Vagina (tissue), 2 donors: Measurements from ENCODE around the gene SLC9A9. TPM values are rescaled to one million over a fixed set of nuclear protein-coding genes. Genes with fewer than 3 reads are reported as not detected.
A peak's percentile ranks its signal among the peaks of the same experiment; 100 is the strongest.

Experiments
- DNase-seq, 2 donors: peaks; one replicate each; pipeline ENCODE4 v3.0.0-alpha.2; 2017; ENCODE audit errors: extremely low spot score in 2 of 2
- H3K27ac ChIP-seq: fragments of 200-600 bp; sonication (generic); one replicate; pipeline ENCODE4 v1.5.1; 2019
- H3K27me3 ChIP-seq: fragments of 200-600 bp; sonication (generic); one replicate; pipeline ENCODE4 v1.5.1; 2019
- H3K36me3 ChIP-seq, 2 donors: fragments of 200-600 bp; sonication (generic); one replicate each; pipeline ENCODE4 v1.5.1; 2017 to 2019
- H3K4me1 ChIP-seq: fragments of 200-600 bp; sonication (generic); one replicate; pipeline ENCODE4 v1.5.1; 2019
- H3K4me3 ChIP-seq, 2 donors: fragments of 200-600 bp; sonication (generic); 1 replicate in 1 of 2; 2 replicates in 1 of 2; pipeline ENCODE4 v1.5.1; 2016 to 2019
- H3K9me3 ChIP-seq: fragments of 200-600 bp; sonication (generic); one replicate; pipeline ENCODE4 v1.5.1; 2019
- POLR2A ChIP-seq, 2 donors: fragments of 450-650 bp; IDR thresholded peaks; one replicate each; pipeline ENCODE4 v1.6.1; 2017; ENCODE audit warnings: antibody characterized with exemption in 2 of 2, mild to moderate bottlenecking in 2 of 2, moderate library complexity in 2 of 2
- POLR2AphosphoS5 ChIP-seq, 2 donors: sonication (generic); formaldehyde crosslinking; IDR thresholded peaks; one replicate each; pipeline ENCODE4 v1.9.0; 2017; ENCODE audit warnings: antibody characterized with exemption in 2 of 2, mild to moderate bottlenecking in 2 of 2, low read depth in 1 of 2; ENCODE audit not compliant: insufficient read depth in 1 of 2
- intact Hi-C: fragments of 100-400 bp; cut with DNase I; formaldehyde crosslinking; loops from one replicate; pipeline ENCODE4 v1.15.1; 2023
- total RNA-seq: library from RNA; depleted of rRNA; stranded (reverse); fragments of >200 nt; gene quantifications from one replicate; pipeline ENCODE4 v1.2.3, GENCODE V29; 2016
- TF ChIP-seq, protein P1 (sequence below), 3 experiments: fragments of 450-650 bp in 2 of 3; fragments of 200-600 bp in 1 of 3; sonication (generic) in 1 of 3; IDR thresholded peaks; one replicate each; pipeline ENCODE4 v1.5.1; 2017 to 2019; ENCODE audit warnings: antibody characterized with exemption in 3 of 3, mild to moderate bottlenecking in 2 of 3, moderate library complexity in 2 of 3

SLC9A9 gene
- total RNA-seq, 1 donor from 2014 or later: 30.7 TPM

DNA sequence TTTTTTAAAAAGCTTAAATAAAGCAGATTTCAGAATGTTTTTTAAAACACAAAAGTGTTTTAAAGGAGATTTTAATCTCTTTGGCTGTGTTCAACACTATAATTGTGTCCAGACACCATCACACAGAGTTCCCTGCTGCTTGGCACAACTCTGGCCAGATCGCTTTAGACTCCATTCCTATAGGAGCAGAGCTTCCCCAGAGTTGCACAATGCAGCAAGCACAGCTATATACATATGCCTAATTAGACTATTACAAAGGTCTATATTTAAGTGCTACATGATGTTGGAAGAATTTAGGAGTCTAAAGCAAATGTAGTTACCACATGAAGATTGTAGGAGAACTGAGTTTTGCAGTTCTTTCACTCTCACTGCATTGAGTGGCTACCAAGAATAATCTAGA, 11.2 kb downstream of the SLC9A9 start:
- TF ChIP-seq, protein P1, sequence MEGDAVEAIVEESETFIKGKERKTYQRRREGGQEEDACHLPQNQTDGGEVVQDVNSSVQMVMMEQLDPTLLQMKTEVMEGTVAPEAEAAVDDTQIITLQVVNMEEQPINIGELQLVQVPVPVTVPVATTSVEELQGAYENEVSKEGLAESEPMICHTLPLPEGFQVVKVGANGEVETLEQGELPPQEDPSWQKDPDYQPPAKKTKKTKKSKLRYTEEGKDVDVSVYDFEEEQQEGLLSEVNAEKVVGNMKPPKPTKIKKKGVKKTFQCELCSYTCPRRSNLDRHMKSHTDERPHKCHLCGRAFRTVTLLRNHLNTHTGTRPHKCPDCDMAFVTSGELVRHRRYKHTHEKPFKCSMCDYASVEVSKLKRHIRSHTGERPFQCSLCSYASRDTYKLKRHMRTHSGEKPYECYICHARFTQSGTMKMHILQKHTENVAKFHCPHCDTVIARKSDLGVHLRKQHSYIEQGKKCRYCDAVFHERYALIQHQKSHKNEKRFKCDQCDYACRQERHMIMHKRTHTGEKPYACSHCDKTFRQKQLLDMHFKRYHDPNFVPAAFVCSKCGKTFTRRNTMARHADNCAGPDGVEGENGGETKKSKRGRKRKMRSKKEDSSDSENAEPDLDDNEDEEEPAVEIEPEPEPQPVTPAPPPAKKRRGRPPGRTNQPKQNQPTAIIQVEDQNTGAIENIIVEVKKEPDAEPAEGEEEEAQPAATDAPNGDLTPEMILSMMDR (IDR thresholded peaks at IDR 0.05): no peak
- TF ChIP-seq POLR2A (IDR thresholded peaks at IDR 0.05) (no peak), POLR2AphosphoS5 (IDR thresholded peaks at IDR 0.05; ENCODE audit: insufficient read depth in 1 of 2, low read depth in 1 of 2) (no peak)
- DNase-seq: no peak
- H3K4me3 ChIP-seq: no peak overlapping the region
- H3K27ac ChIP-seq: no peak overlapping the region
- H3K27me3 ChIP-seq: no peaks in the 10 kb centered on the region
- H3K36me3 ChIP-seq: no peaks in the 10 kb centered on the region
- intact Hi-C loops: no loop called here
- no peaks in the 10 kb centered on the region for H3K9me3 ChIP-seq
- H3K4me1 ChIP-seq: peaks cover 24% of the 10 kb centered on the region

DNA sequence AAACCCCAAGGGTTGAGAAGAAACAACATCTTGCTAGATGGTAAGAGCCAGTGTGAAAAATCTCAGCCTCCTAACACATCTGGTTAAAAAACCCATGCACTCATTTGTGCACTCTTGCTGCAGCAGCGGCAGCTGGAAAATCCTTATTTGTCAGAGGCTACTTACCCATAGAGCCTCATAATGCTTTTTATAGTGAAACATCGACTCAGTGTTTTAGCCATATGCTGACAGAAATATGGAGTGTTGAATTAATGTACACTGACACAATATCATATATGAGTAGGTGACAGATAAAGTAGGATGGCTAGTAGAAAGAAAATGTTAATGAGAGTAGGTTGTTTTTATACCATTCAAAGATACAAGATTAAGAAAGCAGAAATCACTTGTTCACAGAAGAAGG, 13.0 kb downstream of the SLC9A9 start:
- no peaks in the 10 kb centered on the region for H3K36me3 ChIP-seq
- H3K27me3 ChIP-seq: no peaks in the 10 kb centered on the region
- TF ChIP-seq POLR2A (IDR thresholded peaks at IDR 0.05) (no peak), POLR2AphosphoS5 (IDR thresholded peaks at IDR 0.05; ENCODE audit: insufficient read depth in 1 of 2, low read depth in 1 of 2) (no peak)
- TF ChIP-seq, protein P1 (IDR thresholded peaks at IDR 0.05): no peak
- no peaks in the 10 kb centered on the region for H3K9me3 ChIP-seq
- intact Hi-C loops: no loop called here
- no peak overlapping the region for H3K27ac ChIP-seq
- DNase-seq: no peak
- peaks cover 35% of the 10 kb centered on the region for H3K4me1 ChIP-seq
- H3K4me3 ChIP-seq: no peak overlapping the region

DNA sequence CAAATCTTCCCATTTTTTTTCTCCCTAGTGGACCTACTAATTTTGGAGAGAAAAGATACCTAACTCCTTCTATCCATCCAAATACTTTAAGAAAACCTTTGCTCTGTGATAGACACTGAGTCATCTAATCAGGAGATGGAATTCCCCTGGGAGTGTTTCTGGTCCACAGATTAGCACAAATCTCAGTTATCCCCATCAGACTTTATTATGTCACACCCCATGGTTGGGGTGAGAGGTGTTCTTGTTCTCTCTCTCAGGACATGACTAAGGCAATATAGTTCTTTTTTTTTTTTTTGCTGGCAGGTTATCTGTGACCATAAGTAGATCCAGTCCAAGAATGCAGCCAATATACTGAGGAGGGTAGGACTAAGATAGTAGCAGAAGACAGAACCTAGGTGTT, 15.8 kb downstream of the SLC9A9 start:
- TF ChIP-seq, protein P1 (IDR thresholded peaks at IDR 0.05): no peak
- TF ChIP-seq POLR2AphosphoS5 (IDR thresholded peaks at IDR 0.05; ENCODE audit: insufficient read depth in 1 of 2, low read depth in 1 of 2) (no peak), POLR2A (IDR thresholded peaks at IDR 0.05) (no peak)
- Histone ChIP-seq H3K27ac (no peak overlapping the region), H3K36me3 (no peaks in the 10 kb centered on the region), H3K4me1 (peaks cover 27% of the 10 kb centered on the region), H3K27me3 (no peaks in the 10 kb centered on the region), H3K4me3 (no peak overlapping the region), H3K9me3 (no peaks in the 10 kb centered on the region)
- intact Hi-C loops: no loop called here
- DNase-seq: no peak

DNA sequence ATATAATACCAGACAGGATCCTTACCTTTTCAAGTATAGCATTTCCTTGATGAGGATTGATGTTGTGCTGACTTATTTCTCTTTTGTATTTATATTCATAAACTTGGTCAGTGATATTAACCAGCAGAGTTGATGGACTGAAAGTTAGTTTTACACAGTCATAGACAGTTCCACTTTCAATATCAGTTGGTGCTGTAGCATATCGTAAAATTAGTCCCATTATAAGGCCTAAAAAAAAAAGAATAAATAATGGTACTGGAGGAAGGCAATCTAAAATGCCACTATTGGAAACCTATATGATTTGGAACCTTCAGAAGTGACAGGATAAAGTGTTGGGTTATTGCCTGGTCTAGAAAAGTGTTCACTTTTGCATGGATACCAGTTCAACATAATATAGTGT, 16.3 kb downstream of the SLC9A9 start:
- intact Hi-C loops: no loop called here
- Histone ChIP-seq H3K27ac (no peak overlapping the region), H3K27me3 (no peaks in the 10 kb centered on the region), H3K4me3 (no peak overlapping the region), H3K4me1 (peaks cover 27% of the 10 kb centered on the region), H3K9me3 (no peaks in the 10 kb centered on the region), H3K36me3 (no peaks in the 10 kb centered on the region)
- TF ChIP-seq, protein P1 (IDR thresholded peaks at IDR 0.05): no peak
- TF ChIP-seq POLR2A (IDR thresholded peaks at IDR 0.05): no peak
- TF ChIP-seq POLR2AphosphoS5 (IDR thresholded peaks at IDR 0.05; ENCODE audit: insufficient read depth in 1 of 2, low read depth in 1 of 2): no peak
- no peak for DNase-seq

DNA sequence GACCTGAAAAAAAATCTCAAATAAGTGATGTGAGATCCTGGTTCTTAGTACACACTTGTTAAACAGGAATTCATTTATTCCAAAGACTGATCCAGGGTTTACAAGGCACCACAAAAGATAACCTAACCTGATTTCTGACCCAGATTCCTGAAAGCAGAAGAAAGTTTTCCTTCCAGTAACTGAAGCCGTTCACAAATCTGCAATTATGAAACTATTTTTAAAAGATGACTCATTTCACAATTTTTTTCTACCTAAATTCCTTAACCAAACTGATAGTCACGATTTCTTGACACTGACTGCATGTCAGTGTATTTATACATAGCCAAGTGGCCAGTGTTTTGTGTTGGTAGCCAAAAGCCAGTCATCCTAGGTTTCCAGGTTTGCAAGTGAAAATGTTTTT, 17.1 kb downstream of the SLC9A9 start:
- H3K4me3 ChIP-seq: no peak overlapping the region
- H3K27ac ChIP-seq: peak overlapping the region; percentile 5
- H3K27me3 ChIP-seq: no peaks in the 10 kb centered on the region
- H3K36me3 ChIP-seq: no peaks in the 10 kb centered on the region
- DNase-seq: no peak
- TF ChIP-seq, protein P1 (IDR thresholded peaks at IDR 0.05): no peak
- TF ChIP-seq POLR2AphosphoS5 (IDR thresholded peaks at IDR 0.05; ENCODE audit: insufficient read depth in 1 of 2, low read depth in 1 of 2) (no peak), POLR2A (IDR thresholded peaks at IDR 0.05) (no peak)
- intact Hi-C loops: no loop called here
- peaks cover 27% of the 10 kb centered on the region for H3K4me1 ChIP-seq
- H3K9me3 ChIP-seq: no peaks in the 10 kb centered on the region
